Calu3 (cell line): ENCODE results near the gene OLFM4. TPM values are rescaled to one million over a fixed set of nuclear protein-coding genes. Genes with fewer than 3 reads are reported as not detected.

Source experiments
- BruUV-seq: library from RNA; stranded (reverse); fragments of 400-500 nt; replicated peaks from 2 replicates; lab custom pipeline; 2021; lab: Mats Ljungman, UMichigan
- CTCF ChIA-PET: fragments of 300-600 bp; sonication (Branson Sonifier 250); formaldehyde crosslinking; loops from one replicate; lab custom pipeline; 2022; ENCODE audit warnings: antibody characterized with exemption; lab: Charles Lee
- DNase-seq: peaks from one replicate; pipeline ENCODE4 v3.0.0; 2022
- H3K27ac Mint-ChIP-seq: one replicate; pipeline ENCODE4 v1.8.0; 2022; ENCODE audit warnings: mixed read lengths; ENCODE audit not compliant: unreplicated experiment
- H3K27me3 Mint-ChIP-seq: one replicate; pipeline ENCODE4 v1.8.0; 2022; ENCODE audit warnings: mixed read lengths; ENCODE audit not compliant: unreplicated experiment
- H3K36me3 Mint-ChIP-seq: one replicate; pipeline ENCODE4 v1.8.0; 2022; ENCODE audit warnings: mild to moderate bottlenecking, moderate library complexity, mixed read lengths; ENCODE audit not compliant: insufficient read depth, unreplicated experiment
- H3K4me1 Mint-ChIP-seq: one replicate; pipeline ENCODE4 v1.8.0; 2022; ENCODE audit warnings: mild to moderate bottlenecking, low read depth, mixed read lengths; ENCODE audit not compliant: unreplicated experiment
- H3K4me3 Mint-ChIP-seq: one replicate; pipeline ENCODE4 v1.8.0; 2022; ENCODE audit warnings: mild to moderate bottlenecking, low read depth, moderate library complexity, mixed read lengths; ENCODE audit not compliant: unreplicated experiment
- H3K9me3 Mint-ChIP-seq: one replicate; pipeline ENCODE4 v1.8.0; 2022; ENCODE audit warnings: low read depth, mixed read lengths; ENCODE audit not compliant: unreplicated experiment
- intact Hi-C: fragments of 100-400 bp; cut with micrococcal nuclease; formaldehyde crosslinking; loops from one replicate; pipeline ENCODE4 v1.10.0; 2022; ENCODE audit not compliant: unreplicated experiment
- total RNA-seq: library from RNA; stranded (reverse); gene quantifications from 2 replicates; pipeline ENCODE4 v1.2.3, GENCODE V29; 2022
- TF ChIP-seq, protein P1 (sequence below): fragments of 200-600 bp; IDR thresholded peaks from one replicate; pipeline ENCODE4 v1.8.0; 2022; ENCODE audit warnings: antibody characterized with exemption; ENCODE audit not compliant: unreplicated experiment

OLFM4 gene
- total RNA-seq, 1 experiment from 2014 or later: 33.5 TPM

DNA sequence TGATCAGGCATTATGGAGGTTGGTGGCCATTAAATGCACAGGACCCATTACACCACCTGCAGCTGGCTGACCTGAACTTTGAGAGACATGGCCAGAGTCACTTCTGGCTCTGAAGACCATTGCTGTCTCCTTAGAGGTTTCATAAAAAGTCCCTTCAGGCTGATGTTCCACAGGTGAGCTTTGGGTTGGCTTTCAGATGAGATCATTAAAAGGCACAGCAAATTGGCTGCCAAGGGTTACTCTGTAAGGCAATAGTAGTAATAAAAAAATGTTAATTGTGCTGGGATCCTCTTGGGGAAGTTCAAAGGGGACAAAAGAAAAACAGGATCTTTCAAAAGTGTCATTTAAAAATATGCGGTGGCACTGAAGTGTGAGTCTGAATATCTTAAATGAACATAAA lies 4.2 kb downstream of the OLFM4 start:
- H3K36me3 Mint-ChIP-seq: no peaks in the 10 kb centered on the region
- no peak overlapping the region for H3K27ac Mint-ChIP-seq
- H3K4me3 Mint-ChIP-seq: no peak overlapping the region
- H3K4me1 Mint-ChIP-seq: no peaks in the 10 kb centered on the region
- no peaks in the 10 kb centered on the region for H3K9me3 Mint-ChIP-seq
- no TSS peak for BruUV-seq
- TF ChIP-seq, protein P1, sequence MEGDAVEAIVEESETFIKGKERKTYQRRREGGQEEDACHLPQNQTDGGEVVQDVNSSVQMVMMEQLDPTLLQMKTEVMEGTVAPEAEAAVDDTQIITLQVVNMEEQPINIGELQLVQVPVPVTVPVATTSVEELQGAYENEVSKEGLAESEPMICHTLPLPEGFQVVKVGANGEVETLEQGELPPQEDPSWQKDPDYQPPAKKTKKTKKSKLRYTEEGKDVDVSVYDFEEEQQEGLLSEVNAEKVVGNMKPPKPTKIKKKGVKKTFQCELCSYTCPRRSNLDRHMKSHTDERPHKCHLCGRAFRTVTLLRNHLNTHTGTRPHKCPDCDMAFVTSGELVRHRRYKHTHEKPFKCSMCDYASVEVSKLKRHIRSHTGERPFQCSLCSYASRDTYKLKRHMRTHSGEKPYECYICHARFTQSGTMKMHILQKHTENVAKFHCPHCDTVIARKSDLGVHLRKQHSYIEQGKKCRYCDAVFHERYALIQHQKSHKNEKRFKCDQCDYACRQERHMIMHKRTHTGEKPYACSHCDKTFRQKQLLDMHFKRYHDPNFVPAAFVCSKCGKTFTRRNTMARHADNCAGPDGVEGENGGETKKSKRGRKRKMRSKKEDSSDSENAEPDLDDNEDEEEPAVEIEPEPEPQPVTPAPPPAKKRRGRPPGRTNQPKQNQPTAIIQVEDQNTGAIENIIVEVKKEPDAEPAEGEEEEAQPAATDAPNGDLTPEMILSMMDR: no peak
- CTCF ChIA-PET: no interaction called here
- H3K27me3 Mint-ChIP-seq: peaks cover 11% of the 10 kb centered on the region
- intact Hi-C loops: no loop called here
- DNase-seq: no peak

DNA sequence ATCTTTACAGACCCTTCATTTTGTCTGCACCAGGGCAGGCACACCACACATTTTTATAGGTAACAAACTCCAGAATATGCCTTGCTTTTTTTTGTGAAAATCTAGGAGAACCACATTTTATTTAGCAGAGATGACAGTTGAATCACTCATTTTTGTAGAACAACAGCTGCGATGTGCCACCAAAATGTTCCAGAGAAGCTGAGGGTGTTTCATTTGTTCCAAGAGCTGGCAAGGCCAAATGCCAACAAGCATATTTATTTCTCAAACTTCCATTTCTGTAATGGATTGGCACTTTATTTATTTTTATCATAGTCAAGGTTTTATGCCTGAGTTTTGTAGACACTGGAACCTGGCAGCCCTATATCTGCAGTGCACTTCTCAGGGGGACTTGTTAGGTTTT lies 10.4 kb downstream of the OLFM4 start:
- TF ChIP-seq, protein P1: no peak
- Mint-ChIP-seq H3K36me3 (no peaks in the 10 kb centered on the region), H3K4me1 (no peaks in the 10 kb centered on the region), H3K9me3 (peaks cover 2% of the 10 kb centered on the region), H3K4me3 (no peak overlapping the region), H3K27ac (no peak overlapping the region), H3K27me3 (peaks cover 26% of the 10 kb centered on the region)
- DNase-seq: no peak
- intact Hi-C loops: no loop called here
- CTCF ChIA-PET: no interaction called here
- no TSS peak for BruUV-seq

GRCh38 chr13:53041968-53042516 lies 13.4 kb downstream of the OLFM4 start:
- no peaks in the 10 kb centered on the region for H3K36me3 Mint-ChIP-seq
- CTCF ChIA-PET: no interaction called here
- intact Hi-C loops: no loop called here
- DNase-seq: no peak
- H3K9me3 Mint-ChIP-seq: peaks cover 2% of the 10 kb centered on the region
- TF ChIP-seq, protein P1: no peak
- no TSS peak for BruUV-seq
- H3K27me3 Mint-ChIP-seq: peaks cover 15% of the 10 kb centered on the region
- H3K4me3 Mint-ChIP-seq: no peak overlapping the region
- H3K4me1 Mint-ChIP-seq: peaks cover 12% of the 10 kb centered on the region
- no peak overlapping the region for H3K27ac Mint-ChIP-seq

- intact Hi-C loops: no loop called here
- Mint-ChIP-seq H3K9me3 (peaks cover 2% of the 10 kb centered on the region), H3K27ac (no peak overlapping the region), H3K4me1 (peaks cover 12% of the 10 kb centered on the region), H3K36me3 (no peaks in the 10 kb centered on the region), H3K4me3 (no peak overlapping the region), H3K27me3 (peaks cover 15% of the 10 kb centered on the region)
- TF ChIP-seq, protein P1: no peak
- CTCF ChIA-PET: interaction anchor here (0.9 kb wide), 1 partner anchor 75 kb away, joined by 3 read pairs; no protein-coding TSS in a partner anchor
- no peak for DNase-seq
- BruUV-seq: no TSS peak
These were observed 14.3 kb downstream of the OLFM4 start for GRCh38 chr13:53042877-53043276.
